Brain microvascular endothelial cell (primary cell): Measurements from ENCODE around the gene DCAF8.

Experiments
- DNase-seq: peaks from one replicate; pipeline ENCODE4 v3.0.0-alpha.2; 2020
- H3K27ac ChIP-seq: fragments of 250-450 bp; sonication (Bioruptor Pico); 2 replicates; pipeline ENCODE4 v1.5.1; 2020; ENCODE audit warnings: mild to moderate bottlenecking, moderate library complexity
- H3K27me3 ChIP-seq: fragments of 250-450 bp; sonication (Bioruptor Pico); replicated peaks from 2 replicates; pipeline ENCODE4 v1.5.1; 2020; ENCODE audit warnings: mild to moderate bottlenecking
- H3K36me3 ChIP-seq: fragments of 250-450 bp; sonication (Bioruptor Pico); replicated peaks from 2 replicates; pipeline ENCODE4 v1.5.1; 2020; ENCODE audit warnings: mild to moderate bottlenecking
- H3K4me3 ChIP-seq: 2 replicates; pipeline ENCODE4 v1.5.1; 2011; ENCODE audit warnings: low read depth, mild to moderate bottlenecking, control low read depth, low read length, moderate library complexity
- CTCF ChIP-seq: IDR thresholded peaks from 2 replicates; pipeline ENCODE4 v1.5.1; 2011; ENCODE audit warnings: low read depth, mild to moderate bottlenecking, moderate library complexity, low read length, control low read depth, inconsistent platforms; ENCODE audit errors: missing control alignments
- in situ Hi-C: cut with HindIII; loops from 2 replicates; pipeline ENCODE4 v1.10.0; 2017; ENCODE audit warnings: low sequenced_read_pairs, low pct_ligation_motif_present

Gene DCAF8

GRCh38 chr1:160221089-160221488, 41.3 kb downstream of the DCAF8 start:
- no peak overlapping the region for H3K4me3 ChIP-seq
- H3K36me3 ChIP-seq: peaks cover 79% of the 10 kb centered on the region
- no peak for DNase-seq
- no peak for TF ChIP-seq CTCF
- no peaks in the 10 kb centered on the region for H3K27me3 ChIP-seq
- in situ Hi-C loops: no loop called here
- no peak overlapping the region for H3K27ac ChIP-seq

GRCh38 chr1:160220301-160220700, 42.0 kb downstream of the DCAF8 start:
- Histone ChIP-seq H3K4me3 (no peak overlapping the region), H3K27ac (no peak overlapping the region), H3K36me3 (peaks cover 78% of the 10 kb centered on the region), H3K27me3 (no peaks in the 10 kb centered on the region)
- in situ Hi-C loops: no loop called here
- DNase-seq: no peak
- TF ChIP-seq CTCF: no peak

GRCh38 chr1:160219062-160219929, 43.1 kb downstream of the DCAF8 start:
- TF ChIP-seq CTCF: peak; percentile 80

GRCh38 chr1:160217481-160218051, 44.8 kb downstream of the DCAF8 start:
- H3K4me3 ChIP-seq: no peak overlapping the region
- TF ChIP-seq CTCF: no peak
- no peak for DNase-seq
- H3K27me3 ChIP-seq: no peaks in the 10 kb centered on the region
- no peak overlapping the region for H3K27ac ChIP-seq
- in situ Hi-C loops: no loop called here
- H3K36me3 ChIP-seq: peaks cover 78% of the 10 kb centered on the region

More at GRCh38 chr1:160219062-160219929, 43.1 kb downstream of the DCAF8 start:
- peaks cover 78% of the 10 kb centered on the region for H3K36me3 ChIP-seq
- no peak overlapping the region for H3K4me3 ChIP-seq
- in situ Hi-C loops: no loop called here
- no peaks in the 10 kb centered on the region for H3K27me3 ChIP-seq
- H3K27ac ChIP-seq: peak overlapping the region; percentile 45
- peak; percentile 50 for DNase-seq

- DNase-seq: no peak
- no peak for TF ChIP-seq CTCF
- no peaks in the 10 kb centered on the region for H3K27me3 ChIP-seq
- H3K4me3 ChIP-seq: no peak overlapping the region
- no peak overlapping the region for H3K27ac ChIP-seq
- H3K36me3 ChIP-seq: peaks cover 82% of the 10 kb centered on the region
- in situ Hi-C loops: no loop called here
These were observed 46.0 kb downstream of the DCAF8 start for GRCh38 chr1:160216301-160216700.
